ENCODE measurements around the gene ZNF888. TPM values are rescaled to one million over a fixed set of nuclear protein-coding genes. Genes with fewer than 3 reads are reported as not detected.

Gene ZNF888
- total RNA-seq, result 3.6 and 3.7 TPM in 2 replicates

GRCh38 chr19:52922841-52923777, at the start of gene ZNF888:
Gene ZNF888 (minus strand): TSS chr19:52923428. CDS start chr19:52917873, 5,555 bp downstream.

GRCh38 chr19:52962394-52963246, 39.4 kb upstream of the ZNF888 start, which contains the start of gene ZNF816:
Gene ZNF816 (minus strand): TSS chr19:52962881. CDS start chr19:52956089, 6,792 bp downstream.

GRCh38 chr19:52897138-52897935, 25.9 kb downstream of the ZNF888 start, which contains the start of gene ZNF320:
Gene ZNF320 (minus strand): TSS chr19:52897635. CDS start chr19:52890255, 7,380 bp downstream.

GRCh38 chr19:52857378-52858191, 65.6 kb downstream of the ZNF888 start, which contains the start of gene ZNF468:
Gene ZNF468 (minus strand): TSS chr19:52857619. CDS start chr19:52854272, 3,347 bp downstream.

Other genes starting within 250 kb of the ZNF888 start
- 8.8 and 9.1 TPM in 2 replicates for gene ZNF611, start 188.4 kb downstream of the ZNF888 start, total RNA-seq
- gene ZNF600, start 136.6 kb downstream of the ZNF888 start, total RNA-seq, result 2.4 and 3.0 TPM in 2 replicates
- 12.4 and 13.2 TPM in 2 replicates for gene ZNF28, start 101.8 kb downstream of the ZNF888 start, total RNA-seq
- gene ZNF468, start 65.8 kb downstream of the ZNF888 start, total RNA-seq, result 29.7 and 30.0 TPM in 2 replicates
- 8.1 and 10.1 TPM in 2 replicates for gene ZNF320, start 25.8 kb downstream of the ZNF888 start, total RNA-seq
- 9.5 and 11.3 TPM in 2 replicates for gene ZNF816, start 39.5 kb upstream of the ZNF888 start, total RNA-seq
- gene ERVV-1, start 90.5 kb upstream of the ZNF888 start, total RNA-seq, result under 0.01 TPM in 1 of 2 replicates, not detected in the other
- under 0.01 TPM in 1 of 2 replicates, not detected in the other for gene ERVV-2, start 121.3 kb upstream of the ZNF888 start, total RNA-seq
- gene ZNF160, start 180.0 kb upstream of the ZNF888 start, total RNA-seq, result 24.0 and 31.8 TPM in 2 replicates
- gene ZNF415, start 209.5 kb upstream of the ZNF888 start, total RNA-seq, result 11.3 and 13.7 TPM in 2 replicates
- gene ZNF347, start 235.6 kb upstream of the ZNF888 start, total RNA-seq, result 7.0 and 7.4 TPM in 2 replicates